HG02970 (cell line): Measurements from ENCODE around the gene CDH23.
A peak's percentile ranks its signal among the peaks of the same experiment; 100 is the strongest.

Source experiments
- ATAC-seq: cut with Tn5 transposase; IDR thresholded peaks from one replicate; pipeline ENCODE4 v1.9.1; 2021; ENCODE audit warnings: mild to moderate bottlenecking, moderate library complexity, moderate number of reproducible peaks; ENCODE audit not compliant: unreplicated experiment, low FRiP score

Gene CDH23

GRCh38 chr10:71796749-71797405 lies 400.2 kb downstream of the CDH23 start:
- no peak for ATAC-seq

GRCh38 chr10:71797533-71798307 lies 401.0 kb downstream of the CDH23 start:
- ATAC-seq = no peak

GRCh38 chr10:71798308-71798624 lies 401.5 kb downstream of the CDH23 start:
- ATAC-seq = no peak

- no peak for ATAC-seq
Observed at GRCh38 chr10:71799112-71799511, 402.4 kb downstream of the CDH23 start.

- no peak for ATAC-seq
Observed at GRCh38 chr10:71799608-71800453, 403.1 kb downstream of the CDH23 start.

- no peak for ATAC-seq
Observed at GRCh38 chr10:71801361-71801760, 404.6 kb downstream of the CDH23 start.

- no peak for ATAC-seq
Observed at GRCh38 chr10:71802235-71802634, 405.5 kb downstream of the CDH23 start.

- no peak for ATAC-seq
Observed at GRCh38 chr10:71802715-71803488, 406.2 kb downstream of the CDH23 start.

- ATAC-seq = no peak
Observed at GRCh38 chr10:71804077-71804476, 407.4 kb downstream of the CDH23 start.

GRCh38 chr10:71805776-71806703 lies 409.3 kb downstream of the CDH23 start:
- no peak for ATAC-seq

GRCh38 chr10:71806704-71807556 lies 410.2 kb downstream of the CDH23 start:
- no peak for ATAC-seq

GRCh38 chr10:71807557-71808510 lies 411.1 kb downstream of the CDH23 start:
- ATAC-seq = no peak

- ATAC-seq = no peak
Observed at GRCh38 chr10:71809628-71810027, 412.9 kb downstream of the CDH23 start.

GRCh38 chr10:71810048-71810750 lies 413.5 kb downstream of the CDH23 start:
- no peak for ATAC-seq

- no peak for ATAC-seq
Observed at GRCh38 chr10:71811351-71811750, 414.6 kb downstream of the CDH23 start.

GRCh38 chr10:71812016-71812912 lies 415.5 kb downstream of the CDH23 start:
- peak; percentile 56 for ATAC-seq
